Measurements from ENCODE around the gene IL4I1.

Gene IL4I1

GRCh38 chr19:49877020-49877878 is 19.4 kb downstream of the IL4I1 start, which contains the start of the genes AKT1S1 and TBC1D17:
AKT1S1 (minus strand) TSS chr19:49877355; CDS start chr19:49873295, 4,060 bp downstream.
TBC1D17 (plus strand) TSS chr19:49877702; CDS start chr19:49877724, 22 bp downstream.
- DNase-seq = peak; percentile 93 to 99

DNA sequence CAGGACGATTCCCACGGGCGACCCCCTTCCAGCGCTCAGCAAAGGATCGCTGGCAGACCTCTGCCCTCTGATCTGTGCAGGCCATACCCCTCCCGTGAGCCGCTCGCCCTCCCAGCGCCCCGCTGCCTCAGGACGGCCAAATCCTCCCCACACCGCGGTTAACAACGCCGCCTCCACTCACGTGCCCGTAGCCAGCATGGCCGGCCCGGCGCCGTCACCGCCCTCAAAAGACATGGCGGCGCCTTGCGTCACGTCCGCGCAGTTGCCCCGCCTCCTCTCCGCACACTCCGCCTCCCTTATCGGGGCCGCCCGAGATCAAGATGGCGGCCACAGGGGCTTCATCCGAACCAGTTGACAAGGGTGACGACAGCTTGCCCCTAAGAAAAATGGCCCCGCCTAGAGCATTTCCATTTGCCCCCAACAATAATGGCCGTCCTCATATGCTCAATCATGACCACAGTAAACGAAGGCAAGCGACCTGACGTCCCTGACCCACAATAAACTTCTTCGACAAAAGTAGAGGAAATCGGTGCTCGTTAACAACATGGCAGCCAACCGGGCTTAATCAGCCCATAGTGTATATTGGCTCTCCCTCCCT is 20.2 kb downstream of the IL4I1 start:
- DNase-seq = peak; percentile 95 to 98

GRCh38 chr19:49875857-49876421 is 20.7 kb downstream of the IL4I1 start:
- DNase-seq = peak; percentile 50 to 57

- DNase-seq = no peak
Observed at GRCh38 chr19:49875177-49875576, 21.5 kb downstream of the IL4I1 start.

- no peak for DNase-seq
Observed at GRCh38 chr19:49874503-49875157, 22.1 kb downstream of the IL4I1 start.

GRCh38 chr19:49873834-49874233 is 22.9 kb downstream of the IL4I1 start:
- no peak for DNase-seq

DNA sequence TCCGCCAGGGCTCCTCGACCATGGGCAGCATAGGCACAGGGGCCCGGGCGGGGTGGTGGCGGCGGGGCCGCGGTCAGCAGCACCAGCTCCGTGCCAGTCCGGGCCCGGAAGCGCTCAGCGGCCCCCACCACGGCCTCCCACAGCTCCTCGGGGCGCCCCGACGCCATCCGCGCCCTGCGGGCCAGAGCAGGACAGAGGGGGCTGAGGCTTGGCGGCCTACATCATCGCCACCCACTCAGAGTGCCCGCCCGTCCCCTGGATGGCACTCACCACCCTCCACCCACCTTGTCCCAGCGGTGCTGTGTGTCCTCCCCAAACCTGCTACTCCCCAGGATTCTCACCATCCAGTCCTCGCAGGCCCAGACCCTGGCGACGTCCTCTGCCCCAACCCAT is 23.6 kb downstream of the IL4I1 start:
- no peak for DNase-seq

- no peak for DNase-seq
Observed at GRCh38 chr19:49872245-49873128, 24.2 kb downstream of the IL4I1 start.

- no peak for DNase-seq
Observed at GRCh38 chr19:49871349-49871985, 25.2 kb downstream of the IL4I1 start.

GRCh38 chr19:49870309-49870901 is 26.3 kb downstream of the IL4I1 start:
- DNase-seq = no peak

DNA sequence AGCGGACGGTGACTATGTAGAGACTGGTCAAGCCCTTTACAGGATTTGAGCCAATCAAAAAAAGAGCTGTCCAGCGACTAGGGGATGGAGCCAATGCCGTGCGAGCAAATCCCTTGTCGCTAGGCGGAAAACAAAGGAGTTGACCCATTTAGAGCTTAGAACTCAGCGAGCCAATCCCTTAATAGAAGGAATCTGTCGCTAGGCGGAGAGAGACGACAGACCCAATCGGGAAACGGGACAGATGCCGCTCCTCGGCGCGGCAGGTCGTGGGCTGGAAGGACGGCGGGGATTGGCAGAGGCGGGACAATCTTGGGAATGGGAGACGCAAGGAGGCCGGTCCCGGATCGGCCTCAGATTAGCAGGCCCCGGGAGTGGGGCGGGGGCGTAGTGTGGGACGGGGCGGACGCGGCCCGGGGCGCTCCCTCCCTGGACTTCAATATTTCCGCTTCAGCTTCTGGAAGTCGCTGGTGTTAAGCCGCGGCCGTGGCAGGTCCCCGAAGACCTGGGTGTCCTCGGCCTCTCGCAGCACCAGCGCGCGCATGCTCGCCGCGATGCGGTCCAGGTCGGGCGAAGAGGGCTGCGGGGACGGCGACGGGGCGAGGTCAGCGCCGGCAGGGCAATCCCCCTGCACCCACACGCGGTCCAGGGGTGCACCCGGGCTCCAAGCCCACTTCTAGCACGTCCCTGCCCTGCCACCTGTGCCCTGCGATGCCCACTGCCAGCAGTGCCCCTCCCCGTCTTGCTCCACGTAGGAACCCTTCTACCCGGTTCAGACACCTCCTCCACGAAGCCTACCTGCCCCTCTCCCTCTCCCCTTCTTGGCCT is 27.0 kb downstream of the IL4I1 start:
- DNase-seq = peak; percentile 81 to 85

DNA sequence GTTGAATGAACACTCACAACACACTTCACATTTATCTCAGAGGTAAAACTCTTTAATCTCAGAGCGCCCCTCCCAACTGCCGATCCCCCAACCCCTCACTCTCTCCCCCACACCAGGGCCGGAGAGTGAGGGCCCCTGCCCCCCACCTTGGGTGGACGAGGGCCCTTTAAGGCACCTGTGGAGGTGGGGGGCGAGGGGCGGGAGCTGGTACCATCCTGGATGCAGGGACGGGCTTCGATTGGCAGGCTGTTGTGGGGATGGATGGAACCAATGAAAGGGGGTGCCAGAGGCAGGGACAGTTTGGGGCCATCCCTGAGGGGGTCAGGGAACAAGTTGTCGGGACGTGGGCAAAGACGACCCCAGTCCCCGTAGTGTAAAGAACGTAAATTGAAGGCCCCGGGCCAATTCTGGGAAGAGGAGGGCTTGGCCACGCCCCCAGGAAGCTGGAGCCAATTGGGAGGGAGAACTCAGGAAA is 27.6 kb downstream of the IL4I1 start:
- peak in 1 of 2 experiments; percentile 72 for DNase-seq

DNA sequence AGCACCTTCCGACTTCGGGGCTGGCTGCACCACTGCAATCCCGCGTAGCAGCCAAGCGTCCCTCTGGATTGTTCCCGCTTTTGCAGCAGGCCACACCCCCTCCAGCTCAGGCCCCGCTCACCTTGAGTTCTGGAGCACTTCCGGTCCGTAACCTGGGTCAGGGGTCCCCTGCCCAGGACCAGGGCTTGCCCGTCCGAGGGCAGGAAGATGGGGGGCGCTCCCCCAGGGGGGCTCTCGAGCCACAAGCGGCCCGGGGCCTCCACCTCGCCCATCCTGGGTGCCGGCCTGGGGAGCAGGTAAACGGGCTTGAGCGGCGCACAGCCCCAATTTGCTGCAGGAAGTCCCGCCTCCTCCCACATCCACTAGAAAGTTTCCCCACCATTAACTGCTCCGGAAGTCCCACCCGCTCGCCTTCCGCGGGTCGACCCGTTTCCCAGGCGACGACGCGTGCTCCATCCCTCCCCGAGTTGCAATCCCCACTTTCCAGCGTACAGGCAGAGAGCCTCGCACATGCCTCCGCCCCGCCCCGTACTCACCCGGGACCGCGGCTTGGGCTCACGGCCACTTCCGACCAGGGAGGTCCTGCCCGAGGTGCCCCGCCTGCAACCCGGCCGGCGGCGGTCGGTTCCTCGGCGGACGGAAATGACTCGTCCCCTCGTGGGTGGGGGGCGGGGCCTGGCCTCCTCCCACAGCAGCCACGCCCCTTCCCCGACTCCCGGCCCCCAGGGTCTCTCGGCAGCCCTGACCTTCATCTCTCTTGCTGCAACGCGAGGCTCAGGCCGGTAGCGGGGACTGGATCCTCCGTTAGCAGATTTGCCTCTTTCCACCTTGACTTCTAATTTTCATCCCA is 29.5 kb downstream of the IL4I1 start, which contains the start of gene PNKP:
TSS of gene PNKP (minus strand) at position 644 of the 850 bp plus-strand sequence. CDS start at position 272, 372 bp downstream.
- DNase-seq = peak; percentile 87 to 94

GRCh38 chr19:49864890-49865289 is 31.8 kb downstream of the IL4I1 start:
- DNase-seq = no peak

GRCh38 chr19:49863935-49864320 is 32.8 kb downstream of the IL4I1 start:
- DNase-seq = no peak

- no peak for DNase-seq
Observed at GRCh38 chr19:49863254-49863934, 33.3 kb downstream of the IL4I1 start.

GRCh38 chr19:49862391-49863253 is 34.1 kb downstream of the IL4I1 start:
- no peak for DNase-seq

Measured in stimulated activated CD4-positive, alpha-beta T cell treated with anti-CD3 and anti-CD28 coated beads, Interleukin-4, amount 100 ng/mL, for 4 hours (primary cell).